Osteocyte (in vitro differentiated cells): ENCODE results near the gene GSTCD. TPM values are rescaled to one million over a fixed set of nuclear protein-coding genes. Genes with fewer than 3 reads are reported as not detected.
"Not testable (repeated sequence)": the region's sequence is repeated elsewhere in the genome, so short reads cannot be mapped to it uniquely, and the experiment has no call there.

ENCODE experiments used
- DNase-seq: peaks from one replicate; pipeline ENCODE4 v3.0.0; 2021; ENCODE audit warnings: mixed read lengths; ENCODE audit not compliant: unreplicated experiment; ENCODE audit errors: extremely low spot score
- H3K27ac Mint-ChIP-seq: one replicate; pipeline ENCODE4 v1.8.0; 2021; ENCODE audit warnings: mild to moderate bottlenecking, mixed read lengths; ENCODE audit not compliant: unreplicated experiment
- H3K27me3 Mint-ChIP-seq: one replicate; pipeline ENCODE4 v1.8.0; 2021; ENCODE audit warnings: mixed read lengths; ENCODE audit not compliant: unreplicated experiment
- H3K36me3 Mint-ChIP-seq: one replicate; pipeline ENCODE4 v1.8.0; 2021; ENCODE audit warnings: mixed read lengths; ENCODE audit not compliant: unreplicated experiment
- H3K4me1 Mint-ChIP-seq: one replicate; pipeline ENCODE4 v1.8.0; 2021; ENCODE audit warnings: mixed read lengths; ENCODE audit not compliant: unreplicated experiment
- H3K4me3 Mint-ChIP-seq: one replicate; pipeline ENCODE4 v1.8.0; 2021; ENCODE audit warnings: mild to moderate bottlenecking, moderate library complexity, mixed read lengths; ENCODE audit not compliant: unreplicated experiment
- H3K9me3 Mint-ChIP-seq: one replicate; pipeline ENCODE4 v1.8.0; 2021; ENCODE audit warnings: mixed read lengths; ENCODE audit not compliant: unreplicated experiment
- total RNA-seq: library from RNA; stranded (reverse); gene quantifications from 2 replicates; pipeline ENCODE4 v1.2.1, GENCODE V29; 2021
- TF ChIP-seq, protein P1 (sequence below): fragments of 200-600 bp; sonication (generic); IDR thresholded peaks from 2 replicates; pipeline ENCODE4 v1.5.0; 2021; ENCODE audit warnings: antibody characterized with exemption, mild to moderate bottlenecking, moderate library complexity

GSTCD gene
- total RNA-seq, 1 donor from 2014 or later, result 8.1 TPM

- H3K4me1 Mint-ChIP-seq, result peaks cover 4% of the 10 kb centered on the region
- no peak overlapping the region for H3K4me3 Mint-ChIP-seq
- H3K27ac Mint-ChIP-seq, result no peak overlapping the region
- no peaks in the 10 kb centered on the region for H3K9me3 Mint-ChIP-seq
- TF ChIP-seq, protein P1, sequence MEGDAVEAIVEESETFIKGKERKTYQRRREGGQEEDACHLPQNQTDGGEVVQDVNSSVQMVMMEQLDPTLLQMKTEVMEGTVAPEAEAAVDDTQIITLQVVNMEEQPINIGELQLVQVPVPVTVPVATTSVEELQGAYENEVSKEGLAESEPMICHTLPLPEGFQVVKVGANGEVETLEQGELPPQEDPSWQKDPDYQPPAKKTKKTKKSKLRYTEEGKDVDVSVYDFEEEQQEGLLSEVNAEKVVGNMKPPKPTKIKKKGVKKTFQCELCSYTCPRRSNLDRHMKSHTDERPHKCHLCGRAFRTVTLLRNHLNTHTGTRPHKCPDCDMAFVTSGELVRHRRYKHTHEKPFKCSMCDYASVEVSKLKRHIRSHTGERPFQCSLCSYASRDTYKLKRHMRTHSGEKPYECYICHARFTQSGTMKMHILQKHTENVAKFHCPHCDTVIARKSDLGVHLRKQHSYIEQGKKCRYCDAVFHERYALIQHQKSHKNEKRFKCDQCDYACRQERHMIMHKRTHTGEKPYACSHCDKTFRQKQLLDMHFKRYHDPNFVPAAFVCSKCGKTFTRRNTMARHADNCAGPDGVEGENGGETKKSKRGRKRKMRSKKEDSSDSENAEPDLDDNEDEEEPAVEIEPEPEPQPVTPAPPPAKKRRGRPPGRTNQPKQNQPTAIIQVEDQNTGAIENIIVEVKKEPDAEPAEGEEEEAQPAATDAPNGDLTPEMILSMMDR, result no peak
- no peaks in the 10 kb centered on the region for H3K36me3 Mint-ChIP-seq
- no peak for DNase-seq
- H3K27me3 Mint-ChIP-seq, result no peaks in the 10 kb centered on the region
Measured at GRCh38 chr4:105837037-105837436, 128.5 kb downstream of the GSTCD start.

DNA sequence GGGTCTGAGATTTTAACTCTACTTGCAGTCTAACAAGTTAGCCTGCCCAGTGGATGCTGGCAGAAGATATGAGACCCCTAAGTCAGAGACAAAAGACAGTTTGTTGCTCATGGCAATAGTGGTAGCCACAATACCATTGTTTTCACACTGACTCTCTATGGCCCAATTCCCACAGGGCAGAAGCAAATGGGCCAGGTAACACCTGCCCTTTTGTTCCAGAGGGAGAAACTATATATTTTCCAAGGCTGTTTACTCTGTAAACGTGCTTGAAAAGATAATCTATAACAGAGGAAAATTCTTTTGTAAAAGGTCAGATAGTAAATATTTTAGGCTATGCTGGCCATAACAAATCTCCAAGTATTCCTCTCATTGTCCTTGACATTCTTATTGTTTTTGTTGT lies 129.5 kb downstream of the GSTCD start:
- no peak for DNase-seq
- H3K4me1 Mint-ChIP-seq, result peaks cover 4% of the 10 kb centered on the region
- H3K9me3 Mint-ChIP-seq, result no peaks in the 10 kb centered on the region
- H3K27ac Mint-ChIP-seq, result no peak overlapping the region
- no peak overlapping the region for H3K4me3 Mint-ChIP-seq
- H3K27me3 Mint-ChIP-seq, result no peaks in the 10 kb centered on the region
- TF ChIP-seq, protein P1, result no peak
- no peaks in the 10 kb centered on the region for H3K36me3 Mint-ChIP-seq

DNA sequence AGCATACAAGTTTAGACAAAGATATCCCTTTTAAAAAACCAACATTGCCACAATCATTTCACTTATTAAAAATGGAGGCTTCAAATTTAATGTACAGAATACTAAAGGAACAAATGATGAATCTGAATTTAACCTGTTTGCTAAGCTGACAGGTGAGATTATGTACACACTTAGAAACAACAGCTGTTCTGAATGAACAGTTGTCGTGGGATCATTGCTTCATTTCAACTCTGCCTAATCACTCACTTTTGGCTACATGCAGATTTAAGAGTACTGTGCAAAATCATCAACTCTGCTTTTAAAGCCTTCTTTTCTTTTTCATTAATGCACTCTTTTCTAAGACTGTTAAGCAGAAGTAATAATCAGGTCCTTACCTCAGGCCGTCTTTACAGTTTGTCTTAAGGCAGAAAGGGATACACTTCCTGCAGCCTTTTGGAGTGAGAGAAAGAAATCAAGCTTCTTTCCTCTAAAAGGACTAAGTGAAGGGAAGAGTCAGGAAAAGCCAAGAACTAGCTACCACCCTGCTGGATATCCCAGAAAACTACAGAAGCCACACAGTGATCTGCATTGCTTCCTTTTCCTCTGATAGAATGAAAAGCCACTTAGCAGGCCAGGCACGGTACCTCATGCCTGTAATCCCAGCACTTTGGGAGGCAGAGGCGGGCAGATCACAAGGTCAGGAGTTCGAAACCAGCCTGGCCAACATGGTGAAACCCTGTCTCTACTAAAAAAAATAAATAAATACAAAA lies 132.0 kb downstream of the GSTCD start:
- Mint-ChIP-seq H3K27me3 (no peaks in the 10 kb centered on the region), H3K9me3 (no peaks in the 10 kb centered on the region), H3K4me3 (no peak overlapping the region), H3K27ac (no peak overlapping the region), H3K4me1 (peaks cover 15% of the 10 kb centered on the region), H3K36me3 (no peaks in the 10 kb centered on the region)
- no peak for DNase-seq
- TF ChIP-seq, protein P1, result no peak

DNA sequence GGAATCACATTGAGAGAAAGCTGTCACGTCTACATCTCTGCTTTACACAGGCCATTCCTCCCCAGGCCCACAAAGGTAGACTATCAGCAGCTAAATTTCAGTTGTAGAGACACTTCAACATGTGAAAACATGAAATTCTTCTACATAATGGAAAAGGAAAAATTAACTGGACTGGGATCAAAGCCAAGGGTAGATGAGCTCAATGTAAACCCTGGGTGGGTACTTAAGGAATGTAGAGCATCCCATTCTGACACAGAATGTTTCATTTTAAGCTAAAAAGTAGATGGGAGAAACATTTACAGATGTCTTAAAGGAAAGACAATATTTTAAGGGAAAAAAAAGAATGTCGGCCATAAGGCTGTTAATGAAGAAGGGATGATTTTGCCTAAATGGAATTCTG lies 135.4 kb downstream of the GSTCD start:
- Mint-ChIP-seq H3K27me3 (no peaks in the 10 kb centered on the region), H3K9me3 (no peaks in the 10 kb centered on the region), H3K27ac (no peak overlapping the region), H3K4me3 (no peak overlapping the region), H3K36me3 (peaks cover 4% of the 10 kb centered on the region), H3K4me1 (peaks cover 15% of the 10 kb centered on the region)
- DNase-seq, result no peak
- TF ChIP-seq, protein P1, result no peak

- Mint-ChIP-seq H3K27me3 (no peaks in the 10 kb centered on the region), H3K27ac (no peak overlapping the region), H3K9me3 (no peaks in the 10 kb centered on the region), H3K4me3 (no peak overlapping the region), H3K36me3 (peaks cover 4% of the 10 kb centered on the region), H3K4me1 (peaks cover 15% of the 10 kb centered on the region)
- no peak for DNase-seq
- TF ChIP-seq, protein P1, result no peak
Measured at GRCh38 chr4:105845559-105845958, 137.0 kb downstream of the GSTCD start.

DNA sequence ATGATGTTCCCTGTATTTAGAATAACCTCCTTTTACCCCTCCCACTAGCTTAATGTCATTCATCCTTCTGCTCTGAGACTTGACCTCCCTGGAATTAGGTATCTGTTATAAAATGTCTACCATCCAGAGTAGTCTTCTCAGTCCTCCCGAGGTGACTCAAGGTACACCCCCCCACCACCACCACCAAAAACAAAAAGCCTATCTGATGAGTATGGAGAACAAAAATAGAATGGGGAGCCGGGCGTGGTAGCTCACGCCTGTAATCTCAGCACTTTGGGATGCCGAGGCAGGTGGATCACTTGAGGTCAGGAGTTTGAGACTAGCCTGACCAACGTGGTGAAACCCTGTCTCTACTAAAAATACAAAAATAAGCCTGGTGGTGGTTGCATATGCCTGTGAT lies 139.8 kb downstream of the GSTCD start:
- not testable (repeated sequence) for H3K27ac Mint-ChIP-seq, DNase-seq, H3K4me3 Mint-ChIP-seq, H3K27me3 Mint-ChIP-seq, H3K36me3 Mint-ChIP-seq, H3K9me3 Mint-ChIP-seq
- peaks cover 11% of the 10 kb centered on the region for H3K4me1 Mint-ChIP-seq
